Amygdala (tissue), 56 donors: Measurements from ENCODE around the gene ZNF280C.

Experiments
- DNase-seq, 56 donors: peaks; one replicate each; lab custom pipeline; 2025; lab: John Stamatoyannopoulos, UW

ZNF280C gene

DNA sequence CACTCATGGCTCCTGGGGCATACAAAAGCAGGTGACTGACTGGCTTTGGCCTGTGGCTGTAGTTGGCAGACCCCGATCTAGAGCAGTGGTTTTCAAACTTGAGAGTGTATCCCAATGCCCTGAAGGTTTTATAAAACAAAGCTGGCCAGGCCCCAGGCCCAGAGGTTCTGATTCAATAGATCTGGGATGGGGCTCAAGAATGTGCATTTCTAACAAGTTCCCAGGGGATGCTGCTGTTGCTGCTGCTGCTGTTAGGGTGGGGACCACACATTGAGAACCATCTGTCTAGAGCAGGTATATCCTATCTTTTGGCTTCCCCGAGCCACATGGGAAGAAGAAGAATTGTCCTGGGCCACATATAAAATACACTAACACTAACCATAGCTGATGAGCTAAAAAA, 110.4 kb downstream of the ZNF280C start:
- no peak for DNase-seq

DNA sequence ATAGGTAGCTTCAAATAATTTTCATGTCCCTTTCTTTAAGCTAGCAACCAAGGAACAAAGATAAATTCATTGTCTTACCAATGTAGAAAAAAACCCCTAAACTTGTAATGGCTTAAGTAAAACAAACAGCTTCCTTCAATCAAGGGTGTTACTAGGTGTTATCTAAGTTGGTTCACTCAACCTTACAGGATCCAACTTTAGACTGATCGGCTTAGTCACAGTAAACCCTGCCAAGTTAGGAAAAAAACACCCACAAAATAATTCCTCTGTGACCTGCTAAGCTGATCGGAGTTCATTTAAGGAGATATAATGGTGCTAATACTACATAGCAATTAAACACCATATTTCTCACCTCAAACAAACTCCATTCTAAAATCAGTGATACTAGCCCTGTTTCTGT, 113.1 kb downstream of the ZNF280C start:
- no peak for DNase-seq
